Breast epithelium (tissue), 4 donors: Measurements from ENCODE around the gene SIVA1. TPM values are rescaled to one million over a fixed set of nuclear protein-coding genes. Genes with fewer than 3 reads are reported as not detected.
A peak's percentile ranks its signal among the peaks of the same experiment; 100 is the strongest.

Experiments used
- DNase-seq, 2 donors: peaks; one replicate each; pipeline ENCODE4 v3.0.0-alpha.2; 2019; ENCODE audit warnings: low spot score in 2 of 2
- H3K27ac ChIP-seq, 2 donors: fragments of 200-600 bp; sonication (generic) in 1 of 2; one replicate each; pipeline ENCODE4 v1.5.1; 2016 to 2019; ENCODE audit warnings: mild to moderate bottlenecking in 1 of 2
- H3K27me3 ChIP-seq, 2 donors: fragments of 200-600 bp; sonication (generic) in 1 of 2; one replicate each; pipeline versions ENCODE4 v1.5.1 to v1.6.0; 2017 to 2019; ENCODE audit warnings: control low read depth in 1 of 2, mild to moderate bottlenecking in 1 of 2
- H3K36me3 ChIP-seq: fragments of 200-600 bp; one replicate; pipeline ENCODE4 v1.5.1; 2019
- H3K4me1 ChIP-seq, 2 donors: fragments of 200-600 bp; sonication (generic); one replicate each; pipeline ENCODE4 v1.5.1; 2016 to 2019; ENCODE audit warnings: control low read depth in 1 of 2
- H3K4me3 ChIP-seq, 3 donors: fragments of 200-600 bp; sonication (generic); 1 replicate in 2 of 3; 2 replicates in 1 of 3; pipeline ENCODE4 v1.5.1; 2016 to 2019; ENCODE audit warnings: mild to moderate bottlenecking in 3 of 3, moderate library complexity in 2 of 3
- H3K9me3 ChIP-seq, 2 donors: fragments of 200-600 bp; sonication (generic) in 1 of 2; one replicate each; pipeline ENCODE4 v1.5.1; 2016 to 2019; ENCODE audit warnings: control low read depth in 1 of 2
- CTCF ChIP-seq, 3 donors: fragments of 450-650 bp; IDR thresholded peaks; one replicate each; pipeline ENCODE4 v1.5.1; 2016 to 2017; ENCODE audit warnings: antibody characterized with exemption in 3 of 3, mild to moderate bottlenecking in 3 of 3, moderate library complexity in 3 of 3
- POLR2A ChIP-seq: fragments of 450-650 bp; IDR thresholded peaks from one replicate; pipeline ENCODE4 v1.6.1; 2016; ENCODE audit warnings: antibody characterized with exemption, mild to moderate bottlenecking, moderate library complexity
- POLR2AphosphoS5 ChIP-seq, 3 donors: sonication (generic); formaldehyde crosslinking; IDR thresholded peaks; one replicate each; pipeline ENCODE4 v1.6.1; 2017; ENCODE audit warnings: antibody characterized with exemption in 3 of 3
- intact Hi-C: fragments of 100-400 bp; cut with DNase I; formaldehyde crosslinking; loops from one replicate; pipeline ENCODE4 v1.15.1; 2023; ENCODE audit warnings: low total_unique reads
- total RNA-seq, 3 donors: library from RNA; depleted of rRNA; stranded (reverse); fragments of >200 nt; gene quantifications; one replicate each; pipeline ENCODE4 v1.1.0, GENCODE V29; 2016

SIVA1 gene
- total RNA-seq, 3 donors from 2014 or later: 181 to 225 (median 223) TPM

GRCh38 chr14:104706733-104707607 lies 46.0 kb upstream of the SIVA1 start:
- no peaks in the 10 kb centered on the region for H3K4me1 ChIP-seq
- no peaks in the 10 kb centered on the region for H3K36me3 ChIP-seq
- DNase-seq: no peak
- intact Hi-C loops: loop anchor here (10.0 kb wide), 1 partner anchor 52 kb away; no protein-coding TSS in a partner anchor
- no peaks in the 10 kb centered on the region for H3K27me3 ChIP-seq
- TF ChIP-seq POLR2AphosphoS5 (IDR thresholded peaks at IDR 0.05) (no peak), POLR2A (no peak), CTCF (IDR thresholded peaks at IDR 0.05) (no peak)
- no peak overlapping the region for H3K27ac ChIP-seq
- no peak overlapping the region for H3K4me3 ChIP-seq
- no peaks in the 10 kb centered on the region for H3K9me3 ChIP-seq

- intact Hi-C loops: loop anchor here (10.0 kb wide), 1 partner anchor 53 kb away; no protein-coding TSS in a partner anchor
Measured at GRCh38 chr14:104707608-104708595, 45.0 kb upstream of the SIVA1 start.

GRCh38 chr14:104708606-104709268 lies 44.2 kb upstream of the SIVA1 start:
- no peak for DNase-seq
- Histone ChIP-seq H3K27ac (no peak overlapping the region), H3K27me3 (no peaks in the 10 kb centered on the region), H3K36me3 (no peaks in the 10 kb centered on the region), H3K4me1 (no peaks in the 10 kb centered on the region), H3K4me3 (no peak overlapping the region), H3K9me3 (no peaks in the 10 kb centered on the region)
- intact Hi-C loops: loop anchor here (10.0 kb wide), 1 partner anchor 54 kb away; no protein-coding TSS in a partner anchor
- TF ChIP-seq POLR2AphosphoS5 (IDR thresholded peaks at IDR 0.05) (no peak), POLR2A (no peak), CTCF (IDR thresholded peaks at IDR 0.05) (peak; percentile 94 to 97 (median 96))

More at GRCh38 chr14:104707608-104708595, 45.0 kb upstream of the SIVA1 start:
- TF ChIP-seq CTCF (IDR thresholded peaks at IDR 0.05) (no peak), POLR2AphosphoS5 (IDR thresholded peaks at IDR 0.05) (no peak), POLR2A (no peak)
- H3K9me3 ChIP-seq: no peaks in the 10 kb centered on the region
- DNase-seq: no peak
- H3K27ac ChIP-seq: no peak overlapping the region
- H3K36me3 ChIP-seq: no peaks in the 10 kb centered on the region
- no peaks in the 10 kb centered on the region for H3K4me1 ChIP-seq
- H3K27me3 ChIP-seq: no peaks in the 10 kb centered on the region
- H3K4me3 ChIP-seq: no peak overlapping the region

GRCh38 chr14:104709387-104710039 lies 43.4 kb upstream of the SIVA1 start:
- no peaks in the 10 kb centered on the region for H3K4me1 ChIP-seq
- DNase-seq: no peak
- H3K27ac ChIP-seq: no peak overlapping the region
- intact Hi-C loops: loop anchor here (10.0 kb wide), 1 partner anchor 55 kb away; no protein-coding TSS in a partner anchor
- H3K9me3 ChIP-seq: no peaks in the 10 kb centered on the region
- no peaks in the 10 kb centered on the region for H3K36me3 ChIP-seq
- TF ChIP-seq POLR2AphosphoS5 (IDR thresholded peaks at IDR 0.05): no peak
- no peak for TF ChIP-seq POLR2A
- no peak for TF ChIP-seq CTCF (IDR thresholded peaks at IDR 0.05)
- no peak overlapping the region for H3K4me3 ChIP-seq
- no peaks in the 10 kb centered on the region for H3K27me3 ChIP-seq
